ENCODE data around the gene SIGLEC8.
"Not testable (repeated sequence)": the region's sequence is repeated elsewhere in the genome, so short reads cannot be mapped to it uniquely, and the experiment has no call there.

Gene SIGLEC8

DNA sequence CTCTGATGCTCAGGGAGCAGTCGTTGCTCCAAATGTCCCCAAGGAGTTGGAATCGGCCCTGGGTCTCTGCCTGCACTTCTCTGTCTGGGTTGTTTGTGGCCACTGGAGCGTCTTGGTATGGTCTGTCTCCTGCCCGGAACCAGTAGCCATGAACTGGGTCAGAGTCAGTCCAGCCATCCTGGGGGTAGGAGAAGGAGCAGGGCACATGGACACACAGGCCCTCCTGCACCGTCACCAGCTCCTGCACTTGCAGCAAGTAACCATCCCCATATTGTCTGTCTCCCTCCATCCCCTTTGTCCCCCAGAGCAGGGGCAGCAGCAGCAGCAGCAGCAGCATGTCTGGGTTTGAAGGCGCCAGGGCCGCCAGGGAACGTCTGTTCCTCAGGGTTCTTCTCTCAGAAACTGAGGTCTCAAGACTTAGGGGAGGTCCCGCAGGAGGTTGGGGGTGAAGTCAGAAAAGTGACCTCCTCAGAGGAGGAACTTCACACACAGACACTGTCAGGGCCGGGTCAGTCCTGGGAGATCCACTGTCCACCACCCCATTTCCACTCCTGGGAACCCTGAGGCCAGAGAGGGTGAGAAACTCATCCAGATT is at the start of gene SIGLEC8:
TSS of gene SIGLEC8 (minus strand) at position 404 of the 595 bp plus-strand sequence. CDS start at position 337, 67 bp downstream.
- DNase-seq (ENCODE audit: low read depth in 2 of 2) = no peak

- DNase-seq (ENCODE audit: low read depth in 2 of 2) = no peak
Observed at GRCh38 chr19:51507640-51508058, 49.4 kb upstream of the SIGLEC8 start.

- no peak for DNase-seq (ENCODE audit: low read depth in 2 of 2)
Observed at GRCh38 chr19:51507192-51507591, 48.9 kb upstream of the SIGLEC8 start.

GRCh38 chr19:51505904-51506303 is 47.6 kb upstream of the SIGLEC8 start:
- DNase-seq (ENCODE audit: low read depth in 2 of 2) = no peak

- no peak for DNase-seq (ENCODE audit: low read depth in 2 of 2)
Observed at GRCh38 chr19:51503896-51504295, 45.6 kb upstream of the SIGLEC8 start.

GRCh38 chr19:51503286-51503817 is 45.1 kb upstream of the SIGLEC8 start:
- no peak for DNase-seq (ENCODE audit: low read depth in 2 of 2)

GRCh38 chr19:51501594-51502263 is 43.5 kb upstream of the SIGLEC8 start, which contains the start of gene SIGLEC12:
Gene SIGLEC12, minus strand, starts transcription at chr19:51501800. Its CDS starts 67 bp downstream, at chr19:51501733.
- DNase-seq (ENCODE audit: low read depth in 2 of 2) = no peak

DNA sequence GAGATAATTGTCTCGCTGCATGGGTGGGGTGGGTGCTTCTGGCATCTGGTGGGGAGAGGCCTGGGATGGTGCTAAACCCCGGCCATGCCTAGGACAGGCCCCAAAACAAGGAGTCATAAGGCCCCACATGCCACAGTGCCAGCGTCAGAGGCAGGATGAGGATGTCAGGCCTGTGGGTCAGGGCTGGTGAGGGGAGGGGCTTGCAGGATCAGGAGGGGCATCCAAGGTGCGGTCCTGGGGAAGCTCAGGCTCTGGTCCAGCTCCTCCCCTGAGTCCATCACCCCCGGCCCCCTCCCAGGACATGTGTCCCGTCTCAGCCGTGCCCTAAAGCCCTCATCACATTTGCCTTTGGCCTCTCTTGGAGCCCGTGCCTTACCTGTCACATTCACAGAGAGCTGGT is 42.7 kb upstream of the SIGLEC8 start:
- not testable (repeated sequence) for DNase-seq (ENCODE audit: low read depth in 2 of 2)

DNA sequence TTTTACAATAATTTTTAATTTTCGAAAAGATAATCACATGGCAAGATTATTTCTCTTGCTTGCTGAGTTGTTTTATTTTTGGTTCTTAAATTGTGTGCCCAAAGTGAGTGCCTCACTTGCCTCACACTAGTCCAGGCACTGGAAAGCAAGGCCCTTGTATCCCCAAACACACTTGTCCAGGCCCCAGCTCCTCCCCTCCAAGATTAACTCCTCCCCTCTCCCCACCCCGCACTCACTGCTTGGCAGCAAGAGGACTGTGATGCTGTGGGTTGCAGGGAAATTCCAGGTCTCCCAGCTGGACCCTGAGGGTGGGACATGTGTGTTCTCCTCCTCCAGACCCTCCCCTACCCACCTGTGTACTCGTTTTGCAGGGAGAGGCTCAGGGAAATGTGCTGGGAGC is 39.4 kb upstream of the SIGLEC8 start:
- DNase-seq (ENCODE audit: low read depth in 2 of 2) = no peak

GRCh38 chr19:51493776-51494175 is 35.5 kb upstream of the SIGLEC8 start:
- DNase-seq (ENCODE audit: low read depth in 2 of 2) = no peak

DNA sequence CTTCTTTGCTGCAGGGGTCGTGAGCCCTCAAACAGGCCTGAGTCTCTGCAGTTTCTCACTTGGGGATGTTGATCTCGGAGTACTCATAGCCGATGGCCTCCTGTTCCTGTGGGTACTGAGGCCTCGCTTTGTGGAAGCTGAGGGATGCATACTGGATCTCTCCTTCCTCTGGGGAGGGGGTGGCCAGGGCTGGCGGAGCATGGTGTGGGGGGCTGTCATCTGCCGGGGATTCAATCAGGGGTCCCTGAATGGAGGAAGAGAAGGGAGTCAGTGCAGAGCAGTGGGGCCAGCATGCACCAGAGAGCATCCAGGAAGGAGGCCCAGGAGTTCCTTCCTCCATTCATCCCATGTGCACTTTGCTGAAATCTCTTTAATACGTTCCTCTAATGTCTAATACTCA is 33.3 kb upstream of the SIGLEC8 start:
- DNase-seq (ENCODE audit: low read depth in 2 of 2) = no peak

GRCh38 chr19:51490676-51491075 is 32.4 kb upstream of the SIGLEC8 start:
- DNase-seq (ENCODE audit: low read depth in 2 of 2) = no peak

- DNase-seq (ENCODE audit: low read depth in 2 of 2) = peak in 1 of 2 donors; percentile 23
Observed at GRCh38 chr19:51489113-51489512, 30.9 kb upstream of the SIGLEC8 start.

- DNase-seq (ENCODE audit: low read depth in 2 of 2) = no peak
Observed at GRCh38 chr19:51488491-51488890, 30.2 kb upstream of the SIGLEC8 start.

- DNase-seq (ENCODE audit: low read depth in 2 of 2) = no peak
Observed at GRCh38 chr19:51485960-51486660, 27.9 kb upstream of the SIGLEC8 start.

GRCh38 chr19:51480590-51480989 is 22.3 kb upstream of the SIGLEC8 start:
- peak in 1 of 2 donors; percentile 25 for DNase-seq (ENCODE audit: low read depth in 2 of 2)

DNA sequence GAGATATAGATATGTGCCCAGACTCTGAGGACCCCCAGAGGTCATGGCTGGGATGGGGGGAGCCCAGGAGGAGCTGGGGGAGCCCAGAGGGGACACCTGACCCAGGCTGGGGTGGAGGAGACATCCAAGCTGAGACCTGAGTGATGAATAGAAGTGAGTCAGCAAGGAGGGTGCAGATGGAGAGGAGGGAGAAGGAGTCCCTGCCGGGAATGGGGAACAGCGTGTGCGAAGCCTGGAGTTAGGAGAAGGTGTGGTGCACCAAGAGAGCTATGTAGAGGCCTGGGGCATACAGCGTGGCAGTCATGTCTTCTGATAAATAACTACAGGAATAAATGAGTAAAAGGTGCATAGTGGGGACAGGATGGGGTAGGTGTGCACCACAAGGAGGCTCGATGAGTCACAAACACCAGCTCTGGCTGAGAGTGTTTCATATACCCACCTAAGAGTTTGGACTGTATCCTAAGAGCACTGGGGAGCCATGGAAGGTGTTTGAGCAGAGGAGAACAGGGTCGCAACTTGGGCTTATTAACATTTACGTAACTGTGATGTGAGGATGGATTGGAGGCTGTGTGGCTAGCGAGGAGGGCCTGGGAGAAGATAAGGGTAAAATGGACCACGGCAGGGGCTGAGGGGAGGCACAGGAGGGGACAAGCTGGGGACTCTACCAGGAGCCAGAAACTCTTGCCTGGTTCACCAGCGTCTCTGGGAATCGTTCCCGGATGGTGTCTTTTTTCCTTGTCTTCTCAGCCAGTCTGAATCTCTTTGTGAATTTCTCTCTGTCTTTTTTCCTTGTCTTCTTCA is 21.5 kb upstream of the SIGLEC8 start:
- peak in 1 of 2 donors; percentile 21 for DNase-seq (ENCODE audit: low read depth in 2 of 2)

DNA sequence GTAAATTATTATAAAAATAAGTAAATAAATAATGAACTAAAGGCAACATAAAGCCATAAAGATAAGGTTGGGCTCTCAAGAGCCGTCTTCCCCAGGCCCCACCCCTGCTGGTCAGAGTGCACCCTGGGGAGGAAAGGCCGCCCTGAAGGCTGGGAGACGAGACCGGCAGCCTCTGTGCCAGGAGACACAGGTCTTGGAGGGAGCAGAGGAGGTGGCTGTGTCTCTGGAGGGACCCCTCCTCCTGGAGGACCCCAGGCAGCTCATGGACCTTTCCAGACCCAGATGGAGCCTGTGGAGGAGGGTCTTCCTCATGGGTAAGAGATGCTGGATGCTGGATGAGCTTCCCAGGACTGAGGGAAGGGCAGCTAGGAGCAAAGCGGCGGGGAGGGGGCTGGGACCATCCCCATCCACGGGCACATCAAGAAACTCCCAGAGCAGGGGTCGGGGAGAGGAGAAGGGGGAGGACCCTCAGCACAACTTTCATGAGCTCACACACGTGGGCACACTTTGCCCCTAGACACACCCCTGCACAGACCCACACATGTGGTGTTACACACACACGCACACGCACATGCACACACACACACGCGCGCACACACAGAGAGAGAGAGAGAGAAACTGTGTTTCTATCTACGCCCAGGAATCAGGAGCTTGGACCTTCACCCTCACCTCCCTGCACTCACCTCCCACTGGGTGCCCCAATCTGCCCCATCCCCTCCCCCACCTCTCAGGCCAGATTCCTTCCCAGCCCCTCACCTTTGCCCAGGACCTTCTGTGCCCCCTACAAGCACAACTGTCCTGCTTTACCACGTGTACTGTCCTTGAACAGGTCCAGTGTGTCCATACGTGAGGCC is 20.4 kb upstream of the SIGLEC8 start, which contains the start of gene CEACAM18:
TSS of gene CEACAM18 (plus strand) at position 159 of the 854 bp plus-strand sequence.
- no peak for DNase-seq (ENCODE audit: low read depth in 2 of 2)

GRCh38 chr19:51477344-51477743 is 19.1 kb upstream of the SIGLEC8 start:
- no peak for DNase-seq (ENCODE audit: low read depth in 2 of 2)

DNA sequence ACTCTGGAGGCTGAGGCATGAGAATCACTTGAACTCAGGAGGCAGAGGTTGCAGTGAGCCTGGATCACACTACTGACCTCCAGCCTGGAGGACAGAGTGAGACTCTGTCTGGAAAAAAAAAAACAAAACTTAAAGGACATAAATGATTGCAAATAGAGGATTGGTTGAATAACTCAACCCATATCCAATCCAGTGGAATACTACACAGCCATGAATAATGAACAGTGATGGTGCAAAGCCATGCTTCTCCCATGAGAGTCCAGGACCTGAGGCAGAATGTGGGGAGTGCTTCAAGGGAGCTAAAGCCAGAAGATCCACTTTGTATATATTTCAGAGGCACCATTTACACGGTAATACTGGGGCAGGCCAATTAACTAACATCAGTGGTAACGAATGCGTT is 17.9 kb upstream of the SIGLEC8 start:
- no peak for DNase-seq (ENCODE audit: low read depth in 2 of 2)

Measured in activated CD4-positive, alpha-beta T cell treated with anti-CD3 and anti-CD28 coated beads for 24 hours (primary cell).